NCI-H1417 treated with DMSO at 0.1 percent for 48 hours (cell line): ENCODE data around the gene BRPF3.

ENCODE experiments used
- DNase-seq: peaks from one replicate; lab custom pipeline; 2025; lab: John Stamatoyannopoulos, UW

BRPF3 gene

GRCh38 chr6:36269834-36270705, 73.5 kb downstream of the BRPF3 start, which contains the start of gene PNPLA1:
Gene PNPLA1, plus strand, starts transcription at chr6:36270060. Its CDS starts 400 bp downstream, at chr6:36270460.
- no peak for DNase-seq

- no peak for DNase-seq
Observed at GRCh38 chr6:36272234-36272633, 75.7 kb downstream of the BRPF3 start.

GRCh38 chr6:36273067-36273466, 76.5 kb downstream of the BRPF3 start:
- no peak for DNase-seq

GRCh38 chr6:36273802-36274514, 77.4 kb downstream of the BRPF3 start:
- no peak for DNase-seq

- DNase-seq = no peak
Observed at GRCh38 chr6:36276581-36277536, 80.3 kb downstream of the BRPF3 start.

- no peak for DNase-seq
Observed at GRCh38 chr6:36277946-36278470, 81.5 kb downstream of the BRPF3 start.

GRCh38 chr6:36280467-36280866, 83.9 kb downstream of the BRPF3 start:
- no peak for DNase-seq

- no peak for DNase-seq
Observed at GRCh38 chr6:36280983-36281382, 84.4 kb downstream of the BRPF3 start.
